ENCODE results near the gene LITAFD.

DNA sequence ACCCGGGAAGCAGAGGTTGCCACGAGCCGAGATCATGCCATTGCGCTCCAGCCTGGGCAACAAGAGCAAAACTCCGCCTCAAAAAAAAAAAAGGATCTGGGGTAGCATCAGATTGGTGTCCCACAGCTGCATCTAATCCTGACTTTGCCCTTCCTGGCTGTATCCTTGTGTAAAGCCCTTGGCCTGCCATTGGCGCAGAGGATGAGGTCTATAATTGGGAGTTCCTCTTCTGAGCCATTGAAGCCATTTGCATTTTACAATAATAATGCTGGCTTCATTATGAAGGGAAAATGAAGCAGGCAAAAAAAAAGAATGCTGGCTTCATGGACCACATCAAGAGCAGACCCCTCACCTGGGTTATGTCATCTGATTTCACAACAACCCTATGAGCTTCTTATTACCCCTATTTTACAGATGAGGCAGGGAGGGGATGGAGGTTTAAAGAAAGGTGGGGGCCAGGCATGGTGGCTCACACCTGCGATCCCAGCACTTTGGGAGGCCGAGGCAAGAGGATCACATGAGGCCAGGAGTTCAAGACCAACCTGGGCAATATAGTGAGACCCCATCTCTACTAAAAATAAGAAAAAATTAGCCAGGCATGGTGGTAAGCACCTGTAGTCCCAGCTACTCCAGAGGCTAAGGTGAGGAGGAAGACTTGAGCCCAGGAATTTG is 1.2 kb upstream of the LITAFD start:
- TF ChIP-seq, protein P1, sequence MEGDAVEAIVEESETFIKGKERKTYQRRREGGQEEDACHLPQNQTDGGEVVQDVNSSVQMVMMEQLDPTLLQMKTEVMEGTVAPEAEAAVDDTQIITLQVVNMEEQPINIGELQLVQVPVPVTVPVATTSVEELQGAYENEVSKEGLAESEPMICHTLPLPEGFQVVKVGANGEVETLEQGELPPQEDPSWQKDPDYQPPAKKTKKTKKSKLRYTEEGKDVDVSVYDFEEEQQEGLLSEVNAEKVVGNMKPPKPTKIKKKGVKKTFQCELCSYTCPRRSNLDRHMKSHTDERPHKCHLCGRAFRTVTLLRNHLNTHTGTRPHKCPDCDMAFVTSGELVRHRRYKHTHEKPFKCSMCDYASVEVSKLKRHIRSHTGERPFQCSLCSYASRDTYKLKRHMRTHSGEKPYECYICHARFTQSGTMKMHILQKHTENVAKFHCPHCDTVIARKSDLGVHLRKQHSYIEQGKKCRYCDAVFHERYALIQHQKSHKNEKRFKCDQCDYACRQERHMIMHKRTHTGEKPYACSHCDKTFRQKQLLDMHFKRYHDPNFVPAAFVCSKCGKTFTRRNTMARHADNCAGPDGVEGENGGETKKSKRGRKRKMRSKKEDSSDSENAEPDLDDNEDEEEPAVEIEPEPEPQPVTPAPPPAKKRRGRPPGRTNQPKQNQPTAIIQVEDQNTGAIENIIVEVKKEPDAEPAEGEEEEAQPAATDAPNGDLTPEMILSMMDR (IDR thresholded peaks at IDR 0.05 in 8 of 11, conservative IDR thresholded peaks at IDR 0.05 in 3 of 11) = no peak
- TF ChIP-seq POLR2AphosphoS5 (IDR thresholded peaks at IDR 0.05) = no peak
- no peak for TF ChIP-seq POLR2A (IDR thresholded peaks at IDR 0.05)

Measured in spleen (tissue), 7 donors.